GM18909 (cell line): ENCODE results near the gene SMG6.
"Not testable (repeated sequence)": the region's sequence is repeated elsewhere in the genome, so short reads cannot be mapped to it uniquely, and the experiment has no call there.

Experiments
- ATAC-seq: cut with Tn5 transposase; IDR thresholded peaks from one replicate; pipeline ENCODE4 v1.9.1; 2021; ENCODE audit warnings: mild to moderate bottlenecking; ENCODE audit not compliant: unreplicated experiment, poor library complexity

Gene SMG6

DNA sequence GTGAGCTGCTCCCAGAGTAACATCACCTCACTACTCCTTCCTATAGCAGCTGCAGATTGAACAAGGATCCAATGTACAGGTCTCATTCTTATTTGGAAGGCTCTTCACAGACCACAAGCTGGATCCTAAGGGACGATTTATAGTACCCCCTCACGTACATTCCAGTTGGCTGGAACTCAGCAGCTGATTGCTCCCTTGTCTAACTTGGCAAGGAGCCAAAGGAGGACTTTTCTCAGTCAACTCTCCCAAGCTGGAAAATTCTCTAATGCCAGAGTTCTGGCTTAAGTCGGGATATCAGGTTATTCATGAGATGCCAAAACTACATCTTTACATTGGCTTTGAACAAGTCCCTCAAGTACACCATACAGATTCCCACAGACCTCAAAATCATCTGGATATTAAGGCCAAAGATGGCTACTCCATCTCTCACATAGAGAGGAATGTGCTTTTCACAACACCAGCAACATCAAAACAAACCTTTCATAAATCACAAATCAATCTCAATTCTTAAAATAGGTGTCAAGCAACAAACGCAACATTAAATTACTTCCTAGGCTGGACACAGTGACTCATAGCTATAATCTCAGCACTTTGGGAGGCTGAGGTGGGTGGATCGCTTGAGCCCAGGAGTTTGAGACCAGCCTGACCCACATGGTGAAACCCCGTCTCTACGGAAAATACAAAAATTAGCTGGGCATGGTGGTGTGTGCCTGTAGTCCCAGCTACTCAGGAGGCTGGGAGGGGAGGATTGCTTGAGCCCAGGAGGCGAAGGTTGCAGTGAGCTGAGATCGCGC, 39.3 kb downstream of the SMG6 start:
- ATAC-seq: no peak

DNA sequence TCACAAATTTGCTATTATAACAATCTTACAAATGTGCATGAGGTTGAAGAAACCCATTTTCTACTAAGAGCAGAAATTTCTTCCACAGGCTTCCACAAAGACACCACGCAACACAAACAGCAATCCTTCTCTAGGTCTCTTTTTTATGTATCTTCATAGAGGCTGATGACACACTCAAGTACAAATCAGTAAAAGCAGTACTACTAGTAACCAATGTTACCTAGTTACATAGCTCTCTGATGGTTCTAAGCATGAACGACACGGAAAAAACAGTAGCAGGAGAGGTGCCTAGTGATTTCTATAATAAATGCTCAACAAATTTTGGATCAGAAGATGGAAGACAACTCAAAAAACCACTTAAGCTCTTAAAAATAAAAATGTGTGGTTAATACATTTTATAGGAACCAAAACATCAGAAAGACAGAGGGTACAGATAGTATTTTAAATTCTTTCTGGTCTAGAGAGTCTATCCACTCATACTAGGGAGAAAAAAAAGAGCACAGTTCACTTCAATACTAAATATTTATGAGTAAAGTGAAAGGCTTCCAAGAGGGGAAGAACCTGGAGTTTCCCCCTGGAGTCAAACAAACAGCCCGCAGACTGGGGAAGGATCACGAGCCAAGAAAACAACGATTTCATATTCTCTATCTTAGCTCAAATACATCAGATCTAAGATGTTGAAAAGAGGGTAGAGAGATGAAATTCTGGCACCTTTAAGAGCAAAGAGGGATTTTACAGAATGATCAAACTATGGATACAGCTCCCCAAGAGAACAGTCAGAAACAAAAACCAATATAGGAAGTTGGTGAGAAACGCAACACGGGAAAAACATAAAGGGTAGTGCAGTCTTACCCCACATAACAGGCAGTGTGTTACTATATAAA, 40.2 kb downstream of the SMG6 start:
- no peak for ATAC-seq

DNA sequence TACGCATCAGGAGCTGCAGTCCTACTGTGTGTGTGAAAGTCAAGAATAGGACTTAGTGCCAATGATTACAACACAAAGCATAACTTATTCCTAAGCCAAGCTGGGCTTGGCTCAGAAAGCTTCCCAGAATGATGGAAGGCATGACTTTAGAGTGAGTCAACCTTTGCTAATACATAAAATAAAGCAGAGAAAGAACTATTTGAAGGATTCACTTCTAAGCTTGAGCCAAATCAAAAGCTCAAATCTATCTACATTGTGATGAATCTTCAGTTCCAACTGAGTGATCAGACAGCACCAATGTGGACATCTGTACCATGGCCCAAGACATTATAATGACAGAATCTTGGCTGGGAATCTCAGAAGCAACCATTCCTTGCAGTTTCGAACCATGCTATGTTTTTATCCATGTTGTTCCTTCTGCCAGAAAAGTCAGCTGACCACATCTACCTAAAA, 41.4 kb downstream of the SMG6 start:
- ATAC-seq: no peak

DNA sequence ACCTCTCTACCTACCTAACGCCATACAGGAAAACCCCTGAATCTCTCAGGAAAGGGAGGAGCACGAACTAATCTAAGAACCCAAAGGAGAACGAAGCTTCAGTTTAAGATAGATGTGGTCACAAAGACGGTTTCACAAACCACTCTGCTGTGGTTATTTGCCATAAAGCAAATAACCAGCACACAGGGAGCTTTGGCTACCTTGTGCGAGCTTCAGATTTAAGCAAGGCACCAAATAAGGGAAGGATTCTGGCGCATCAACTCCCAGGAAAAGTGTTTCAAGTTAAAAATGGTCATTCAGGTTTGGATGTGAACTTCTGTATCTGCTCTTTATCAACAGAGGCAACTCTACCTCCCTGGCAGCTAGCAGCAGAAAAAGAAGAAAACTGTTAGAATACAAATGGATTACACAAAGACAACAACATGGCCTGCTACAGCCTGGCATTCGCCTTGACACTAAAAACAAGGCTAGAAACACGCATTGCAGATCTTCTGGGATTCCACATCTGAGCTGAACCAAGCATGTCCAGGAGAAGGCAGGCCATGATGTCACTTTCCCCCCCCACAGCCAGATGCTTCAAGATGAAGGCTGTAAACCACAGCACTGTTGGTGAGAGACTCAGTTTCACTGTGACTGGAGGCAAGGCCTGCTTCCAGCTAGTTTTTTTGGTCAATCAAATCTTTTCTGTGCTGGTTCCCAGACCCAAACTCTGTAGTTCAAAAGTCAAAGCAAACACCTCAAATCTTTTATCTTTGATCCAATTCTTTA, 43.6 kb downstream of the SMG6 start:
- ATAC-seq: peak; percentile 81

DNA sequence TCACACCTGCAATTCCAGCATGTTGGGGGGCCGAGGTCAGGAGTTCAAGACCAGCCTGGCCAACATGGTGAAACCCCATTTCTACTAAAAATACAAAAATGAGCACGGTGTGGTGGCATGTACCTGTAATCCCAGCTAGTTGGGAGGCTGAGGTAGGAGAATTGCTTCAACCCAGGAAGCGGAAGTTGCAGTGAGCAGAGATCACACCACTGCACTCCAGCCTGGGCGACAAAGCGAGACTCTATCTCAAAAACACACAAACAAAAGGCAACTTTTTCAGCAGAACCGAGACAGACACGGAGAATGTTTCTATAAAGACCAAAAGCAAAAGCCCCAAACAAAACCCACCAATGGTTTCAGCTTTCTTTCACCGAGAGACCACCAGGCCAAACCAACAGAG, 44.8 kb downstream of the SMG6 start:
- ATAC-seq: not testable (repeated sequence)

DNA sequence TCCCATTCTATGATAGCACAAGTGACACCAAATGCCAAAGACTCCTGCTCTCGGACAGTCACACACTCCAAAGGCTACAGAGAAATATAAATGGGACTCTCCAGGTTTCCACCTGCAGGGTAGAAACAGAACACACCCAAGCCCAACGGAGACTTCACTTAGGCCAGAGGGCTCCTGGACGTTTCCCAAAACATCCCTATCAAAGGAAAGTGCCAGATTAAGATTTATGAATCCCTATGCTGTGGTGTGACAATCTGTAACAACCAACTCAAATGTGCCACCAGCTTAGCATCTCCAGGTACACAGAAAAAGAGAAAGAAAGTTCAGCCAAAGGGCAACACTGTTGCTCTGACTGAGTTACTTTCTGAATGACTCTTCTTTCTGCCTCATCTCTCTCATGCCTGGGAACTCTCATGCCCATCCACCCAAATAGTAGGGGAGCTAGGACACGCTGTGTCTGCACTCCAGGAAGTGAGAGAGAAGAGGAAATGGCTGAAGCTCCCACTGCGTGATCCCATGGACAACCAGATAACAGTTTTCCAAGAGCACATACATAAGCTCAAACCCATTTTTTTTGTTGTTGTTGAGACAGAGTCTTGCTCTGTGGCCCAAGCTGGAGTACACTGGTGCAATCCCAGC, 49.7 kb downstream of the SMG6 start:
- peak; percentile 62 for ATAC-seq

DNA sequence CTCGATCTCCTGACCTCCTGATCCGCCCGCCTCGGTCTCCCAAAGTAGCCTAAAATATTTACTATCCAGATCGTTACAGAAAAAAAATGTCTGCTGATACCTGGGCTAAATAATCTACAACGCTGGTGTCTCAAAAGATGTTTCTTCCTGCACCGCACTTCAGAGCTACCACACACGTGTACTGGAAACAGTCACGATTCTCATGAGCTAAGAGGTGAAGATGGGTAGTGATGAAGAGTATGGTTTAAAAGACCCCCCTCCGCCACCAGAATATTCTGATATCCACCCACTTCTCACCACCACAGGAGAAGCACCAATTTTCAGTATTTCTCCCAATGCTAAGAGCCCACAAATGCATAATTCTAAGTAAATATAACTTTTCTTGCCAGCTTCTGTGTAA, 50.2 kb downstream of the SMG6 start:
- ATAC-seq: no peak

DNA sequence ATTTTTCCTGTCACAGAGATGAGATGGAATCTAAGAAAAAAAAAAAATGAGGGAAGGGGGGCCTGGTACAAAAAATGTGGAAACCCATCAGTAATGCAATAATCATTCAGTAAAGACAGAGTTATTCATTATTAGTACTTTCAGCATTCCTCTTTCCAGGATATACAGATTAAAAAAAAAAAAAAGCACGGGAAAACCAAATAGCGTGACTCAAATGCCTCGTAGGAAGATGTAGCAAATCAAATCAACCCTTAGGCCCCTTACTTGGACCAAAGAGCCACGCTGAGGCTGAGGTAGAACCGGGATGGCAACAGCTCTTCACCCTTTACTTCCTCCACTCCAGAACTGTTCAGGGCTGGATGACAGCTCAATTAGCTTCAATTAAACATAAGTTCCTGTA, 52.5 kb downstream of the SMG6 start:
- no peak for ATAC-seq

DNA sequence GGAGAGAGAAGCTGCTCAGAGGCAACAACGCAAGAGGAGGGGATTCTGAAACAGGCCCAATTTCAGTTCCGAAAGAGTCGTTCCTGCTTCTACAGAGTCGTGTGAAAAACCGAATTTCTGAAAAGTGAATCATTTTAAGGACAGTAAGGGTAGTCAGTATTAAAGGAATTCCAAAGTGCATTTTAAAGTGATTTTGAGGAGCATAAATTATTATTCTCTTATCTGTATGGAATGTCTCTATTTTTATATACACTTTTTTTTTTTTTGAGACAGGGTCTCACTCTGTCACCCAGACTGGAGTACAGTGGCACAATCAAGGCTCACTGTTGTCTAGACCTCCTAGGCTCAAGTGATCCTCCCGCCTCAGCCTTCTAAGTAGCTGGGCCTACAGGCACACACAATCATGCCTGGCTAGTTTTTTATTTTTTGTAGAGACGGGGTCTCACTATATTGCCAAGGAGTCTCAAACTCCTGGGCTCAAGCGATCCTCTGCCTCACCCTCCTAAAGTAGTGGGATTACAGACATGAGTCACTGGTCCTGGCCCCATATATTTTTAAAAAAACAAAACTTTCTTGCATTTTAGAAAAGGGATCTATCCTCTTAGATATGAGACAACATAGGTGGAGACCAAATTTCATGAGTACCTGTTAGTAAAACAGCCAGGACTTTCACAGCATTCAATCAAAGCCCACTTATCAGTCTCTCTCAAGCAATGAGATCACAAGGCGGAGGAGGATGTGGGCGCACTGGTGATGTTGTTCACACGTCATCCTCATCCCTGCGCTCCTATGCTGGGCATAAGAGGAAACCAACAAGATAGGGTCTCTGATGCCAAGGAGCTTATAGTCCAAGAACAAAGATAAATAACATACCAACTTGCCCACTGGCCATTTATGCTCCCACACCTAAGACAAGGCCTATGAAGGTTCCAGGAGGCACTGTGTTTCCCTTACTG, 53.2 kb downstream of the SMG6 start:
- ATAC-seq: no peak

DNA sequence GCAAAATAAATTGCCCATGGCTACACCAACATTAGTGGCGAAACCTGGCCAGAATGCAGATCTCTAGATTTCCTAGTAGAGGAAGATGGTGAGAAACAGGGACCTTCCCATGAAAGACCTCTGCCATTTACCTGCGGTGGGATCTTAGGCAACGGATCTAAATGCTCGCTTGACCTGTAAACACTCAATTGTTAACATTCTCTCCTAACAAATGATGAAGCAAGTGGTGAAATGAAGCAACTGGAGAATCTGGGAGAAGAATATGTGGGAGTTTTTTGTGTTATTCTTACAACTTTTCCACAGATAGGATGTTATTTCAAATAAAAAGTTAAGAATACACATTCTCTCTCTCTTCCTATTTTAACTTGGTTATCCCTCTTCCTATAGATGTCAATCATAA, 56.6 kb downstream of the SMG6 start:
- no peak for ATAC-seq

DNA sequence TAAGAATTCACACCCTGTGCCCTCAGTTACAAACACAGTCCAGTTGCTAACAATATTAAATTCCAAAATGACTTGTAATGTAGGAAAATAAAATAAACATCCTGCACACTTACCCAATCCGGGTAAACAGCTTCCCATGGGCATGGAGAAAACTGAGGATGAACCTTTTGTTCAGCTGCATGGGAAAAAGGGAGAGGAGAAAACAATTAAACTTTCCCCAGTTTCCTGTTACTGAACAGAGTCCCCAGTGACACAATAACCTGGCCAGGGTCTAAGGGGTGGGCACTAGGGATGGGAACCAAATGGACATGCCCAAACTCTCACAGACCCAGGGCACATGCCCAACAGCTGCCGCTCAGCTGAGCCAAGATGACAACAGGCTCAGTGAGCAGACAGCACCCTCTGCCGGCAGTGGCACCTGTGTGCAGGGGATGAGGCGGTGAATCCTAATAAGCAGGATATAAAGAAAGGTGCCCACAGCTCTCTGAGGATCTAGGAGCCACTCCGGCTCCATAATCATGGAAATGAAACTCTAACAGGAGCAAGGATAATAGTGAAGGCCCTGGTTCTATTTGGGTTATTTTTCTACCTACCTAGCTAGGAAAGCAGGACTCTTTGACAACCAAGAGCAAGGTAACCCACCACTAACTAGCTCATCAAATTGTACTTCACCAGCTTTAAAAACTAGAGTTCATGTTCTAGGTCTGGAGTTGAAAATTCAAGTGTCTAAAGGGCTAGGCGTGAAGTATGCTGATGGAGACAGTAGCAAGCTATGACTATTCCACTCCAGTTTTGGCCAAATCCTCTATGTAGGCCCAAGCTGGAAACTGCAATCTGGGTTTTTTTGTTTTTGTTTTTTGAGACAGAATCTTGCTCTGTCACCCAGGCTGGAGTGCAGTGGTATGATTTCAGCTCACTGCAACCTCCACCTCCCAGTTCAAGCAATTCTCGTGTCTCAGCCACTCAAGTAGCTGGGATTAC, 58.8 kb downstream of the SMG6 start:
- ATAC-seq: no peak

DNA sequence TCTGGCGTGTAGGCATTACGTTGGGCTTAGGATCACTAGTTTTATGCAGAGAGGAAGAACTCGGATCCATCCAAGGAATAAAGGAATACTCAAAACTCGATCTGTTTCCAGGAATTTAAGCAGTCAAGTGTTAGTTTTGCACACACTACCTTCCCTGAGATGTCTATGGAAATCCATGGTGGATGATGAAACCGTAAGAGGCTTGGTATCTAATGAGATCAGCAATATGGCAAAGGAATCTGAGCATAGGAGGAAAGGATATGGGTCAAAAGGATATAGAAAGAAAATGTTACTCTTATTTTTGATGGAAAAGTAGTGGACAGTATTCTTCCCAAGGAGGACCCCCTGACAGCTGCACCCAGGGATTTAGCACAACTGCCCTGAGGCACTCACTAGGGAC, 59.6 kb downstream of the SMG6 start:
- ATAC-seq: no peak

DNA sequence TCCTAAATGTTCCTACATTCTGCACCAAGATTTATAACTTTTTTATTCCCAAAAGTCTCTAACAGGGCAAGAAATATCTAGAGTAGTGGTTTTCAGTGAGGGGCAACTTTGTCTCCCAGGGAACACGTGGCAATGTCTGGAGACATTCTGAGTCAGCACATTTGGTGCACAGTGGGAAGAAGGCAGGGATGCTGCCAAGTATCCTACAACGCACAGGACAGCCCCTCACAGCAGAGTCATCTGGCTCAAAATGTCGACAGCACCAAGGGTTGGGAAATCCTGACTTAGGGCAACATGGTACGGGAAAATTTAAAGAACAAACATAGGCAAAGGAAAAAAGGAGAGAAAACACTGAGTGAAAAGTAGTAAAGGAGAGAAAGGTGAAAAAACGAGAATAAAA, 61.8 kb downstream of the SMG6 start:
- ATAC-seq: no peak

DNA sequence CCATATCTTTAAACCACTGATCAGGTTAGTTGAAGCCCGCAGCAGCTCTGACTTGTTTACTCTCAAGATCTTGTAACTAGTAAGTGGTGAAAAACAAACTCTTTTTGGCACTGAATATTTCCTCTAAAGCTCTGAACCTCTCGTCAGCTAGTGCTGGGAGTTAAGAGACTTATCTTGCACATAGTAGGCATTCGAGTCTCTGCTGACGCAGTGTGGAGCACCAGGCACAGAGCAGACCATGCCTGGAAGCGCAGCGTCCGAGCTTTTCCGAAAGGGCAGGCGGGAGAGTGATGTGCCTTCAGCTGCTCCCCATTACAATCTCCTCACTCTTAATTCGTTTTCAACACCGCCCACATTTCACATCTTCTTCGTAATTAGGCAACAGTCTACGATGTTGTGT, 63.0 kb downstream of the SMG6 start:
- ATAC-seq: no peak

DNA sequence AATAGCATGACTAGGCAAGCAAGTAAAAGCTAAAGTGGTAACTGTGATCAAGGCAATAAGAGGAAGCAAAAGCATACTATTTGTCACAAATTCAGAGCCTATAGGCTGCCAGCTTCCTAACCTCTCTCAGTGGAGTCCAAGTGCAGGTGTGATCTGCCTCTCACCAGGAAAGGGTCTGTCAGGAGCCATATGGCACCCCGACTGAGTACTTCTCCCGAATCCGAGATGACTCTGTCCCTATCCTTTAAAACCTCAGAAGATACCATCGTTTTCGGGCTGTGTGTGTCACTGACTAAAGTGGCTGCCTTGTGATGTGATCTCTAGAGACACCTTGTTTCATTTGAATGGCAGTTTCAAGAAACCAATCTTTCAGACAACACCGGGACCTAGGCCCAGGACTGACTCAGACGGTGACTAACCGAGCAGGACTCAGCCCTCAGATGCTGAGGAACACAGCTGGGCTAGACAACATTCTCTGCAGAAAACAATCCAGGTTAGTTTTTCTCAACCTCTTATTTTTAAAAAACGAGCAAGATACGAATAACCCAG, 63.6 kb downstream of the SMG6 start:
- ATAC-seq: peak; percentile 63

DNA sequence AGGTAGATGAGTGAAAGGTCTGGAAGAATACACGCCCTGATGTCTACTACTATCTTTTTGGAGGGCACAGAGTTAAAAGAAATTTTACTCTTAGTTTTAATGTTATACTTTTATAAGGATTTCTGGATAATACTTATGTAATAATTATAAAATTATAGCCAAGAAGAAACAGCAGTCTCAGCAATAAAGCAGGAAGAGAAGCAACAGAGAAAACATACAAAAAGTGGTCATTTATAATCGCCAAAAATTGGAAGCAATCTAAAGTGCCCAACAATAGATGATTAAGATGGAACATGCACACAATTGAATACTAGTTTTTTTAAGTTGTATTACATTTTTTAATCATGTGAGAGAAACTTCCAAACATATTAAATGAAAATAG, 64.4 kb downstream of the SMG6 start:
- ATAC-seq: no peak

DNA sequence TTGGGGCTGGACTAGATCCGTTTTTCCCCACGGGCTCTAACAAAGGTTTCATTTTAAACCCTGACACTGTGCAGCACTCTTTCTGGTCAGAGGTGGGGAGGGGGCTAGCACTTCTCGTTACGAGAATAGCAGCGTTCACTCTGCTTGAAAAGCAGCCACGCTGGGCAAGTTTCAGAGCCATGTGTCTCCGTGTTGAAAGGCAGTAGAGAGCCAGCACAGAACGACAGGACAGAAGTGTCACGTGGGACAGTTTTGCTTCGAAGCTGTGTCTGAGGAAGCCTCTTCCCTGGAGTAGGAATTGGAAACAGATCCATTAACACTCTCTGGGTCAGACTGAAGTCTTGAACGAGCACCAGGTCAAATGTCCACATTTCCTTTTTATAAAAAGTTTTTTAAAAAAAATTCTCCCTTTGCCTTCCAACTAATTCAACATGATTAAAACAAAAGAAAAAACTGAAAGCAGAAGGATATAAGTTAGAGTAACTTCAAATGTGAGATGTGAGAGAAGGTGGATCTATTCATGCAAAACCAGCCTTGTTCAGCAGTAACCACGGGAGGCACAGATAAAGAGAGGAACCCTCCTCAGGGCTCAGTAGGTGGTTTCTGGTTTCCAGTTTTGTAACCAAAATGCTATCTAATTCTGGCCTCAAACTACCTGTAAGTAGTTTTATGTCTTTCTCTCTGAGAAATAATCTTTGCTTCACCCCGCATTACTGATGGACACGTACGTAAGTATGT, 65.0 kb downstream of the SMG6 start:
- ATAC-seq: no peak
